ENCODE results near the gene IRF4. TPM values are rescaled to one million over a fixed set of nuclear protein-coding genes. Genes with fewer than 3 reads are reported as not detected.

IRF4 gene
- total RNA-seq, 2 donors from 2014 or later, result 1.1 to 1.8 TPM

DNA sequence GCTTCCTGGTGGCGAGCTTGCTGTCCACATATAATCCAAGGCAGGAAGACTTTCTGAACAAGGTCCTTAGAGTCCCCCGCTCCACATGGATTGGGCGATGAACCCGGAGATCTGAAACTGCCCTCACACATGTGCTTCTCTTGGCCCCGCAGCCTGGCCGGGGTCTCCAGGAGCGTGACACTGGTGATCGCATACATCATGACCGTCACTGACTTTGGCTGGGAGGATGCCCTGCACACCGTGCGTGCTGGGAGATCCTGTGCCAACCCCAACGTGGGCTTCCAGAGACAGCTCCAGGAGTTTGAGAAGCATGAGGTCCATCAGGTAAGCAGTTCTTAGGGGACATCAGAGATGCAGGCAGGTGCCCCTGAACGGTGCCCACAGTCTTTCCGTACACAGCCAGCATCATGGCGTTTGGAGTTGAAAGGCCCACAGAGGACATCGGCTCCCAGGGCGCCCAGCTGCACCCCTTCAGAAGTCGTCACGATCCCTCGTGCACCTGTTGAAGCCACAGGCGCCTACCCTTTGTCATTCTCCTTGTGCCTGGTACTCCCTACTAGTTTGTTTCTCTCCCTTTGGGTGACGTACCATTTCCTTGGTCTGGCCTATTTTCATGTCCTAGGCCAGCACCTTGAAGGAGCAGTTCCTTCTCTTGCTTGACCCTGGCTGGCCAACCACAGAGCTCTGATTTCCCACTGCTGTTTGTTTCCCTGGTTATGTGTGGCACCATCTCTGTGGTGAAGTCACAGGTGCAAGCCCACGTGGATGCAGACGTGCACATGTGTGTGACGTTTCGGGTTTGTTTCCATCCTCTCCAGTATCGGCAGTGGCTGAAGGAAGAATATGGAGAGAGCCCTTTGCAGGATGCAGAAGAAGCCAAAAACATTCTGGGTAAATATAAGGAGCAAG lies 43.3 kb upstream of the IRF4 start:
- H3K4me1 ChIP-seq (ENCODE audit: control insufficient read depth in 1 of 2, low read depth in 2 of 2), result no peaks in the 10 kb centered on the region
- no peaks in the 10 kb centered on the region for H3K9me3 ChIP-seq
- TF ChIP-seq, protein P1, sequence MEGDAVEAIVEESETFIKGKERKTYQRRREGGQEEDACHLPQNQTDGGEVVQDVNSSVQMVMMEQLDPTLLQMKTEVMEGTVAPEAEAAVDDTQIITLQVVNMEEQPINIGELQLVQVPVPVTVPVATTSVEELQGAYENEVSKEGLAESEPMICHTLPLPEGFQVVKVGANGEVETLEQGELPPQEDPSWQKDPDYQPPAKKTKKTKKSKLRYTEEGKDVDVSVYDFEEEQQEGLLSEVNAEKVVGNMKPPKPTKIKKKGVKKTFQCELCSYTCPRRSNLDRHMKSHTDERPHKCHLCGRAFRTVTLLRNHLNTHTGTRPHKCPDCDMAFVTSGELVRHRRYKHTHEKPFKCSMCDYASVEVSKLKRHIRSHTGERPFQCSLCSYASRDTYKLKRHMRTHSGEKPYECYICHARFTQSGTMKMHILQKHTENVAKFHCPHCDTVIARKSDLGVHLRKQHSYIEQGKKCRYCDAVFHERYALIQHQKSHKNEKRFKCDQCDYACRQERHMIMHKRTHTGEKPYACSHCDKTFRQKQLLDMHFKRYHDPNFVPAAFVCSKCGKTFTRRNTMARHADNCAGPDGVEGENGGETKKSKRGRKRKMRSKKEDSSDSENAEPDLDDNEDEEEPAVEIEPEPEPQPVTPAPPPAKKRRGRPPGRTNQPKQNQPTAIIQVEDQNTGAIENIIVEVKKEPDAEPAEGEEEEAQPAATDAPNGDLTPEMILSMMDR (IDR thresholded peaks at IDR 0.05), result no peak
- DNase-seq (ENCODE audit: low spot score) (no peak), ATAC-seq (ENCODE audit: insufficient number of reproducible peaks, low FRiP score, low read depth) (no peak)
- H3K4me3 ChIP-seq, result no peak overlapping the region
- H3K36me3 ChIP-seq, result peaks cover 11% of the 10 kb centered on the region
- H3K27ac ChIP-seq, result no peak overlapping the region
- no peaks in the 10 kb centered on the region for H3K27me3 ChIP-seq (replicated peaks; ENCODE audit: insufficient read depth)

DNA sequence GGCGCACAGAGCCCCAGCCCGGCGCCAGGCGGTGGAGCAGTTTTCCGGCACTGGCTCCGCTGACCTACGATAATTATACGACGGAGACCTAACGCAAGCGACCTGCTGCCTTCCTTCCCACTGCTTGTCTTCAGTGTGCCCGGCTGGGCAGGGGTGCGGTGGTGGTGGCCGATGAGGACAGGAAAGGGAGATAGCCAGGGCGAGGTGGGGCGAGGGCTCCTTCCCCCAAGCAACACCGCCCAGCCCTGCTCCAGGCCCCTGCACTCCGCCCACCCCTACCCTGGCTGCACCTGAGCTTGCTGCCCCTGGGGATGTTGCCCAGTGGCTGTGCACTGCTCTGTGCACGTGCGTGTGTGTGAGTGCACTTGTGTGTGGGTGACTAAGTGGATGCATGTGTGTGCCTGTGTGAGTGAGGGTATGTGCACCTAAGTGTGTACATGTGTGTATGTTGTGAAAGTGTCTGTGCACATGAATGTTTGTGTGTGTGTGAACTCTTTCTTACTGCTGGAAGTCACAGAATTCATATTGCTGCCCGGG lies 42.6 kb upstream of the IRF4 start:
- DNase-seq (ENCODE audit: low spot score), result no peak
- Histone ChIP-seq H3K36me3 (peaks cover 11% of the 10 kb centered on the region), H3K9me3 (no peaks in the 10 kb centered on the region), H3K4me1 (ENCODE audit: control insufficient read depth in 1 of 2, low read depth in 2 of 2) (no peaks in the 10 kb centered on the region), H3K4me3 (no peak overlapping the region), H3K27ac (no peak overlapping the region), H3K27me3 (replicated peaks; ENCODE audit: insufficient read depth) (no peaks in the 10 kb centered on the region)
- TF ChIP-seq, protein P1 (IDR thresholded peaks at IDR 0.05), result no peak
- ATAC-seq (ENCODE audit: insufficient number of reproducible peaks, low FRiP score, low read depth), result no peak

DNA sequence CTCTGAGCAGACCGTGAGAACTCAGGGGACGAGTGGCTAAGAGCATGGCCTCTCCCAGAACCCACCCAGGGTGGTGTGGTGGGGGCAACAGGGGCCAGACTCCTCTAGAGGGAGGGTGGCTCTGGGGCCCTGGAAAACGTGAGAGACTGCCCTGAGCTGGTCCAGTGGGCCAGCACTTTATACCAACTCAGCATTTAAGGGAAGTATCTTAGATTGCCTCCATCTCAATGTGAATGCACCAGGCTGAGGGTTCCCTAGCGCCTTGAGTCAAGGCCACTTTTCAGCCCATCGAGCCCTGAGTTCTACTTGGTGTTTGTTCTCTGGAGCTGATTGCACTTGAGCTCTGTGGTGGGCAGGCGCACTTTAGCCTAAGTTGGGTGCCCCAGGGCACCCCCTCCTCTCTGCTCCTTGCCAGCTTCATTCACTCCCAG lies 42.0 kb upstream of the IRF4 start:
- peaks cover 11% of the 10 kb centered on the region for H3K36me3 ChIP-seq
- no peak overlapping the region for H3K27ac ChIP-seq
- ATAC-seq (ENCODE audit: insufficient number of reproducible peaks, low FRiP score, low read depth), result no peak
- no peaks in the 10 kb centered on the region for H3K4me1 ChIP-seq (ENCODE audit: control insufficient read depth in 1 of 2, low read depth in 2 of 2)
- no peaks in the 10 kb centered on the region for H3K9me3 ChIP-seq
- no peak for DNase-seq (ENCODE audit: low spot score)
- no peaks in the 10 kb centered on the region for H3K27me3 ChIP-seq (replicated peaks; ENCODE audit: insufficient read depth)
- TF ChIP-seq, protein P1 (IDR thresholded peaks at IDR 0.05), result no peak
- no peak overlapping the region for H3K4me3 ChIP-seq

DNA sequence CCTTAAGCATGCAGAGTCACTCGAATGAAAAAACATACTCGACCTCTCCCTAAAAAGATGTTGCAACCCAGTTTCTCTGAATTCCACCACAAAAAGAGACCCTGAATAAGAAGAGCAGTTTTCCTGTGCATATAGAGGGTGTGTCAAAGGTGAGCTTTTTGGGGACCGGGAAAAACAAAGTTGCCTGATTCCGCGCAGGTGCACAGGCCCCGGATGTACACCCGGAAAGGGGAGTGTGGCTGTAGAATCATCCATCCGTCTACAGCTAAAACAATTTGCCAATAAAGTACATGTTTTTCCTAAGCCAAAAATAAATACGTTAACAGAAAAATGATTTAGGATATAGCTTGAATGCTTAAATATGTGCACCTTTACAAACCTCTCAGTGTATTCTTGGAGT lies 41.2 kb upstream of the IRF4 start:
- Histone ChIP-seq H3K4me3 (no peak overlapping the region), H3K4me1 (ENCODE audit: control insufficient read depth in 1 of 2, low read depth in 2 of 2) (no peaks in the 10 kb centered on the region), H3K27ac (no peak overlapping the region), H3K9me3 (no peaks in the 10 kb centered on the region), H3K36me3 (peaks cover 11% of the 10 kb centered on the region), H3K27me3 (replicated peaks; ENCODE audit: insufficient read depth) (no peaks in the 10 kb centered on the region)
- DNase-seq (ENCODE audit: low spot score) (no peak), ATAC-seq (ENCODE audit: insufficient number of reproducible peaks, low FRiP score, low read depth) (no peak)
- TF ChIP-seq, protein P1 (IDR thresholded peaks at IDR 0.05), result no peak

DNA sequence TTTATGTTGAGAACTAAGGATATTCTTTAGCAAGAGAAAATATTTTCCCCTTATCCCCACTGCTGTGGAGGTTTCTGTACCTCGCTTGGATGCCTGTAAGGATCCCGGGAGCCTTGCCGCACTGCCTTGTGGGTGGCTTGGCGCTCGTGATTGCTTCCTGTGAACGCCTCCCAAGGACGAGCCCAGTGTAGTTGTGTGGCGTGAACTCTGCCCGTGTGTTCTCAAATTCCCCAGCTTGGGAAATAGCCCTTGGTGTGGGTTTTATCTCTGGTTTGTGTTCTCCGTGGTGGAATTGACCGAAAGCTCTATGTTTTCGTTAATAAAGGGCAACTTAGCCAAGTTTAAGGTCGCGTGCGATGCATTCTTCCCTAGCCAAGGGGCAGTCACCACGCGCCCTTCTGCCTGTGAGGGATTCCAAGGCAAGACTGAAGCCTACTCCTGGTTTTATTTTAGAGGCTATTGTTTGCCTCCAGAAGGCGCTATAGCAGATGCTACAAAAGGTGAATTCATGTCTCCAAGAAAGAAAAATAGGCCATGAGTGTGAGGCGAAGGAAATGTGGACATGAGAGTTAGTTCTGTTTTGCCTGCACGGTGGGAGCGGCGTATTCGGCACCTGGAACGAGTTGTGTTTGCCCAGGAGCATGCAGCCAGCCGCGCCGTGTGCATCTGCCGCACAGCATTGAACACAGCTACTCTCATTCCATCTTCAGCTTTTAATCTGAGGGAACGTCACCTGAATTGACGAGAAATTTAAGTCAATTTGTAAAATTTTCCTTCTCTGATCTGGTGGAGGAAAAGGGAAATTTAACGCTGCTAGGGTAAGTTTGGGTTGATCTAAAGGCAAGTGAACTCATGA lies 40.3 kb upstream of the IRF4 start:
- Histone ChIP-seq H3K27me3 (replicated peaks; ENCODE audit: insufficient read depth) (no peaks in the 10 kb centered on the region), H3K27ac (no peak overlapping the region), H3K4me3 (no peak overlapping the region), H3K36me3 (peaks cover 8% of the 10 kb centered on the region), H3K9me3 (no peaks in the 10 kb centered on the region), H3K4me1 (ENCODE audit: control insufficient read depth in 1 of 2, low read depth in 2 of 2) (no peaks in the 10 kb centered on the region)
- no peak for DNase-seq (ENCODE audit: low spot score)
- no peak for ATAC-seq (ENCODE audit: insufficient number of reproducible peaks, low FRiP score, low read depth)
- TF ChIP-seq, protein P1 (IDR thresholded peaks at IDR 0.05), result no peak
